Activated T-cell treated with anti-CD3 and anti-CD28 coated beads for 1 hour (primary cell): Measurements from ENCODE around the gene CYB5R3.
"Not testable (repeated sequence)": the region's sequence is repeated elsewhere in the genome, so short reads cannot be mapped to it uniquely, and the experiment has no call there.

Source experiments
- DNase-seq: peaks from one replicate; pipeline ENCODE4 v3.0.0-alpha.2; 2020; ENCODE audit warnings: low read depth

CYB5R3 gene

DNA sequence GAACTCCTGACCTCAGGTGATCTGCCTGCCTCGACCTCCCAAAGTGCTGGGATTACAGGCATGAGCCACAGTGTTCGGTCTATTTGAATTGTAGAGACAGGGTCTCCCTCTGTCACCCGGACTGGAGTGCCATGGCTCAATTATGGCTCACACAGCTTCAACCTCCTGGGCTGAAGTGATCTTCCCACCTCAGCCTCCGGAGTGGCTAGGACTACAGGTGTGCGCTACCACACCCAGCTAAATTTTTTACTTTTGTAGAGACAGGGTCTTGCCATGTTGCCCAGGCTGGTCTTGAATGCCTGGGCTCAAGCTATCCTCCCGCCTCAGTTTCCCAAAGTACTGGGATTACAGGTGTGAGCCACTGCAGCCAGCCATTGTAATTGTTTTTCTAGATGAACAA is 81.2 kb downstream of the CYB5R3 start:
- DNase-seq, result not testable (repeated sequence)
